PC-3 (cell line): ENCODE results near the gene TLE3.

Experiments
- EZH2phosphoT487 ChIP-seq: fragments of 300-600 bp; sonication (generic); IDR thresholded peaks from 2 replicates; pipeline ENCODE4 v1.6.1; 2018; ENCODE audit warnings: mild to moderate bottlenecking, antibody characterized with exemption, low read length, borderline replicate concordance
- TF ChIP-seq, protein P1 (sequence below): fragments of 300-600 bp; sonication (generic); conservative IDR thresholded peaks from 2 replicates; pipeline ENCODE4 v1.5.1; 2017; ENCODE audit warnings: antibody characterized with exemption, low read depth, mild to moderate bottlenecking, low read length

DNA sequence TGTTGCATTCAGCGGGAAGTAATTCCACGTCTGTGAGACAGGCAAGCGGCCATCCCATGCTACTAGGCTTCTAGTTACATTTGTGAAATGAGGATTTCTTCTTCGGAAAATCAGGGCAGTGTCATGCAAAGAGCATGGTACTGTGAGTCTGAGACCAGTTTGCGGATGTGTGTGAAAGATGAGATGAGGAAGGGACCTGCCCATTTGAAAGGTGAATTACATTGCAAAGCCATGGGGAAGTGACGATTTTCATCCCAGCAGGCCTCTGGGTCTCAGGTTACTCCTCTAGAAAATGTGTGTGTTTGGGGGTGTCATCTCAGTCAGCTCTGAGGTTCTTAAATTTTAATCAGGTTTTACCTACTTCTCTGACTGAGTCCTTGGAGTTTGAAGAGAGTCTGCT lies 16.1 kb downstream of the TLE3 start:
- TF ChIP-seq, protein P1, sequence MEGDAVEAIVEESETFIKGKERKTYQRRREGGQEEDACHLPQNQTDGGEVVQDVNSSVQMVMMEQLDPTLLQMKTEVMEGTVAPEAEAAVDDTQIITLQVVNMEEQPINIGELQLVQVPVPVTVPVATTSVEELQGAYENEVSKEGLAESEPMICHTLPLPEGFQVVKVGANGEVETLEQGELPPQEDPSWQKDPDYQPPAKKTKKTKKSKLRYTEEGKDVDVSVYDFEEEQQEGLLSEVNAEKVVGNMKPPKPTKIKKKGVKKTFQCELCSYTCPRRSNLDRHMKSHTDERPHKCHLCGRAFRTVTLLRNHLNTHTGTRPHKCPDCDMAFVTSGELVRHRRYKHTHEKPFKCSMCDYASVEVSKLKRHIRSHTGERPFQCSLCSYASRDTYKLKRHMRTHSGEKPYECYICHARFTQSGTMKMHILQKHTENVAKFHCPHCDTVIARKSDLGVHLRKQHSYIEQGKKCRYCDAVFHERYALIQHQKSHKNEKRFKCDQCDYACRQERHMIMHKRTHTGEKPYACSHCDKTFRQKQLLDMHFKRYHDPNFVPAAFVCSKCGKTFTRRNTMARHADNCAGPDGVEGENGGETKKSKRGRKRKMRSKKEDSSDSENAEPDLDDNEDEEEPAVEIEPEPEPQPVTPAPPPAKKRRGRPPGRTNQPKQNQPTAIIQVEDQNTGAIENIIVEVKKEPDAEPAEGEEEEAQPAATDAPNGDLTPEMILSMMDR: no peak
- no peak for TF ChIP-seq EZH2phosphoT487
